WTC11 (cell line): Measurements from ENCODE around the gene PABPN1. TPM values are rescaled to one million over a fixed set of nuclear protein-coding genes. Genes with fewer than 3 reads are reported as not detected.

Experiments used
- ATAC-seq: fragments of 200-7000 bp; cut with Tn5 transposase; 2 replicates; pipeline ENCODE4 v1.10.0; 2021; ENCODE audit warnings: mild to moderate bottlenecking, moderate library complexity
- CTCF ChIA-PET: fragments of 300-600 bp; sonication (Branson Sonifier 250); formaldehyde crosslinking; loops from one replicate; lab custom pipeline; 2021; ENCODE audit warnings: antibody characterized with exemption; lab: Charles Lee
- POLR2A ChIA-PET: fragments of 350-600 bp; sonication (Branson Sonifier 250); formaldehyde crosslinking; loops from one replicate; lab custom pipeline; 2021; ENCODE audit warnings: antibody characterized with exemption; lab: Charles Lee
- DNase-seq: peaks from one replicate; pipeline ENCODE4 v3.0.0; 2021; ENCODE audit warnings: low spot score
- H3K27ac Mint-ChIP-seq: 2 replicates; pipeline ENCODE4 v1.8.0; 2021; ENCODE audit warnings: mixed read lengths
- H3K27me3 Mint-ChIP-seq: 2 replicates; pipeline ENCODE4 v1.8.0; 2021; ENCODE audit warnings: low read depth, mild to moderate bottlenecking, moderate library complexity, mixed read lengths
- H3K36me3 Mint-ChIP-seq: 2 replicates; pipeline ENCODE4 v1.8.0; 2021; ENCODE audit warnings: mixed read lengths
- H3K4me1 Mint-ChIP-seq: 2 replicates; pipeline ENCODE4 v1.8.0; 2022; ENCODE audit warnings: mixed read lengths
- H3K4me3 Mint-ChIP-seq: 2 replicates; pipeline ENCODE4 v1.8.0; 2021; ENCODE audit warnings: mild to moderate bottlenecking, moderate library complexity, mixed read lengths
- H3K9me3 Mint-ChIP-seq: 2 replicates; pipeline ENCODE4 v1.8.0; 2021; ENCODE audit warnings: mixed read lengths
- ARID4B ChIP-seq: sonication (generic); formaldehyde crosslinking; IDR thresholded peaks from 2 replicates; pipeline ENCODE4 v1.8.0; 2023; ENCODE audit warnings: missing genetic modification reagents, mild to moderate bottlenecking, borderline replicate concordance
- ATF2 ChIP-seq: sonication (generic); formaldehyde crosslinking; IDR thresholded peaks from 2 replicates; pipeline ENCODE4 v1.8.1; 2022; ENCODE audit warnings: low read depth, missing genetic modification reagents, borderline replicate concordance
- ATF3 ChIP-seq: sonication (generic); formaldehyde crosslinking; conservative IDR thresholded peaks from 2 replicates; pipeline ENCODE4 v1.8.1; 2022; ENCODE audit warnings: mild to moderate bottlenecking, missing genetic modification reagents
- FOXP4 ChIP-seq: sonication (generic); formaldehyde crosslinking; IDR thresholded peaks from 2 replicates; pipeline ENCODE4 v1.8.0; 2022; ENCODE audit warnings: mild to moderate bottlenecking, missing genetic modification reagents
- GABPB1 ChIP-seq: sonication (generic); formaldehyde crosslinking; IDR thresholded peaks from 2 replicates; pipeline ENCODE4 v1.8.1; 2023; ENCODE audit warnings: mild to moderate bottlenecking, missing genetic modification reagents
- MAX ChIP-seq: sonication (generic); formaldehyde crosslinking; IDR thresholded peaks from 2 replicates; pipeline ENCODE4 v1.8.0; 2022; ENCODE audit warnings: mild to moderate bottlenecking, missing genetic modification reagents
- NFATC4 ChIP-seq: fragments of 250-450 bp; sonication (Bioruptor Pico); IDR thresholded peaks from 2 replicates; pipeline ENCODE4 v1.9.0; 2021; ENCODE audit warnings: mild to moderate bottlenecking
- NR3C1 ChIP-seq: sonication (generic); formaldehyde crosslinking; conservative IDR thresholded peaks from 2 replicates; pipeline ENCODE4 v1.8.1; 2023; ENCODE audit warnings: low read depth, mild to moderate bottlenecking, missing genetic modification reagents
- RELA ChIP-seq: sonication (generic); formaldehyde crosslinking; IDR thresholded peaks from 2 replicates; pipeline ENCODE4 v1.8.1; 2022; ENCODE audit warnings: missing genetic modification reagents, mild to moderate bottlenecking, borderline replicate concordance
- SMAD3 ChIP-seq: sonication (generic); formaldehyde crosslinking; IDR thresholded peaks from 2 replicates; pipeline ENCODE4 v1.8.0; 2022; ENCODE audit warnings: missing genetic modification reagents, mild to moderate bottlenecking, borderline replicate concordance
- SMAD4 ChIP-seq: sonication (generic); formaldehyde crosslinking; IDR thresholded peaks from 2 replicates; pipeline ENCODE4 v1.8.0; 2022; ENCODE audit warnings: mild to moderate bottlenecking, missing genetic modification reagents
- SOX15 ChIP-seq: fragments of 250-450 bp; sonication (Bioruptor Pico); IDR thresholded peaks from 2 replicates; pipeline ENCODE4 v1.9.0; 2021; ENCODE audit warnings: mild to moderate bottlenecking
- TEAD1 ChIP-seq: sonication (generic); formaldehyde crosslinking; IDR thresholded peaks from 2 replicates; pipeline ENCODE4 v1.8.0; 2022; ENCODE audit warnings: mild to moderate bottlenecking, missing genetic modification reagents
- ZNF281 ChIP-seq: sonication (generic); formaldehyde crosslinking; IDR thresholded peaks from 2 replicates; pipeline ENCODE4 v1.8.0; 2023; ENCODE audit warnings: mild to moderate bottlenecking, missing genetic modification reagents
- ZNF396 ChIP-seq: fragments of 250-450 bp; sonication (Bioruptor Pico); IDR thresholded peaks from 2 replicates; pipeline ENCODE4 v1.8.0; 2021; ENCODE audit warnings: mild to moderate bottlenecking, moderate library complexity, borderline replicate concordance
- ZNF423 ChIP-seq: fragments of 250-450 bp; sonication (Bioruptor Pico); IDR thresholded peaks from 2 replicates; pipeline ENCODE4 v2.1.2; 2022; ENCODE audit warnings: mild to moderate bottlenecking, moderate library complexity
- ZSCAN18 ChIP-seq: fragments of 250-450 bp; sonication (Bioruptor Pico); IDR thresholded peaks from 2 replicates; pipeline ENCODE4 v2.1.2; 2022; ENCODE audit warnings: mild to moderate bottlenecking, moderate library complexity
- total RNA-seq: library from RNA; stranded (reverse); gene quantifications from 3 replicates; pipeline ENCODE4 v1.2.3, GENCODE V29; 2021

PABPN1 gene
- total RNA-seq, 1 experiment from 2014 or later: 321 TPM

- no peak for TF ChIP-seq ZNF281 (CRISPR knock-in tag)
- TF ChIP-seq MAX (CRISPR knock-in tag): peak; percentile 64
These were observed 35.0 kb upstream of the PABPN1 start, which contains the start of gene HOMEZ (continued) for GRCh38 chr14:23286020-23286901.

- TF ChIP-seq ARID4B (CRISPR knock-in tag): no peak
- no peak for TF ChIP-seq TEAD1
- no peak for TF ChIP-seq SMAD3 (CRISPR knock-in tag)
- TF ChIP-seq ATF2 (CRISPR knock-in tag): no peak
- TF ChIP-seq ZNF396 (CRISPR knock-in tag): no peak
- no peak for TF ChIP-seq FOXP4
- no peak for TF ChIP-seq ZSCAN18 (CRISPR knock-in tag)
- no peak for TF ChIP-seq ATF3 (CRISPR knock-in tag)
- no peak for TF ChIP-seq NR3C1 (CRISPR knock-in tag)
- no peak for TF ChIP-seq SMAD4
- no peak for TF ChIP-seq RELA (CRISPR knock-in tag)
- no peak for TF ChIP-seq SOX15
- no peak for TF ChIP-seq GABPB1
- TF ChIP-seq ZNF423: no peak
- TF ChIP-seq NFATC4 (CRISPR knock-in tag): no peak
- Mint-ChIP-seq H3K27ac (peak overlapping the region; percentile 100), H3K9me3 (no peaks in the 10 kb centered on the region), H3K4me3 (peak overlapping the region; percentile 93), H3K36me3 (no peaks in the 10 kb centered on the region), H3K27me3 (peaks cover 68% of the 10 kb centered on the region), H3K4me1 (peaks cover 13% of the 10 kb centered on the region)
- DNase-seq (no peak), ATAC-seq (no peak)
- ChIA-PET CTCF (interaction anchor here (0.5 to 2.3 kb wide), 15 partner anchors 11 to 218 kb away, joined by 3 to 23 read pairs (median 3); partner anchors contain the start of genes BCL2L2 and SLC22A17), POLR2A (interaction anchor here (1.0 to 1.7 kb wide), 6 partner anchors 8 to 215 kb away, joined by 3 to 8 read pairs (median 4); partner anchors contain the start of genes BCL2L2 and PABPN1)
These were observed 34.3 kb upstream of the PABPN1 start for GRCh38 chr14:23286902-23287479.
